ENCODE measurements around the gene IP6K1. TPM values are rescaled to one million over a fixed set of nuclear protein-coding genes. Genes with fewer than 3 reads are reported as not detected.
"Not testable (repeated sequence)": the region's sequence is repeated elsewhere in the genome, so short reads cannot be mapped to it uniquely, and the experiment has no call there.

IP6K1 gene
- total and polyA plus RNA-seq, 2 donors (not counting 1 experiment from before 2014, with no cell fraction given): 27.8 to 77.8 TPM

GRCh38 chr3:49779358-49780079 lies 6.8 kb downstream of the IP6K1 start:
- POLR2A ChIA-PET: no interaction called here
- no peak overlapping the region for H3K27ac Mint-ChIP-seq
- H3K4me3 ChIP-seq (ENCODE audit: control extremely low read depth in 1 of 5, extremely low read depth in 1 of 5, insufficient read depth in 1 of 5, low read depth in 2 of 5, low read length in 4 of 5): no peak overlapping the region
- no peak overlapping the region for H3K4me3 Mint-ChIP-seq
- H3K9me3 Mint-ChIP-seq (ENCODE audit: insufficient read depth): no peaks in the 10 kb centered on the region
- H3K9ac ChIP-seq (ENCODE audit: low read length): no peak overlapping the region
- no peak overlapping the region for H3K27ac ChIP-seq (ENCODE audit: low read length in 2 of 2)
- no peak for TF ChIP-seq EZH2 (IDR thresholded peaks at IDR 0.05; ENCODE audit: borderline replicate concordance, insufficient read depth, low read depth, low read length, poor library complexity, severe bottlenecking)
- TF ChIP-seq, protein P1, sequence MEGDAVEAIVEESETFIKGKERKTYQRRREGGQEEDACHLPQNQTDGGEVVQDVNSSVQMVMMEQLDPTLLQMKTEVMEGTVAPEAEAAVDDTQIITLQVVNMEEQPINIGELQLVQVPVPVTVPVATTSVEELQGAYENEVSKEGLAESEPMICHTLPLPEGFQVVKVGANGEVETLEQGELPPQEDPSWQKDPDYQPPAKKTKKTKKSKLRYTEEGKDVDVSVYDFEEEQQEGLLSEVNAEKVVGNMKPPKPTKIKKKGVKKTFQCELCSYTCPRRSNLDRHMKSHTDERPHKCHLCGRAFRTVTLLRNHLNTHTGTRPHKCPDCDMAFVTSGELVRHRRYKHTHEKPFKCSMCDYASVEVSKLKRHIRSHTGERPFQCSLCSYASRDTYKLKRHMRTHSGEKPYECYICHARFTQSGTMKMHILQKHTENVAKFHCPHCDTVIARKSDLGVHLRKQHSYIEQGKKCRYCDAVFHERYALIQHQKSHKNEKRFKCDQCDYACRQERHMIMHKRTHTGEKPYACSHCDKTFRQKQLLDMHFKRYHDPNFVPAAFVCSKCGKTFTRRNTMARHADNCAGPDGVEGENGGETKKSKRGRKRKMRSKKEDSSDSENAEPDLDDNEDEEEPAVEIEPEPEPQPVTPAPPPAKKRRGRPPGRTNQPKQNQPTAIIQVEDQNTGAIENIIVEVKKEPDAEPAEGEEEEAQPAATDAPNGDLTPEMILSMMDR (IDR thresholded peaks at IDR 0.05): no peak
- peaks cover 28% of the 10 kb centered on the region for H3K4me1 Mint-ChIP-seq
- peaks cover 61% of the 10 kb centered on the region for H4K20me1 ChIP-seq (ENCODE audit: control insufficient read depth, insufficient read depth, low read length, poor library complexity, severe bottlenecking)
- CTCF ChIA-PET: interaction anchor here (0.6 kb wide), 1 partner anchor 1997 kb away, joined by 3 read pairs; no protein-coding TSS in a partner anchor
- H3K27me3 Mint-ChIP-seq: no peaks in the 10 kb centered on the region
- H3K4me2 ChIP-seq (replicated peaks; ENCODE audit: low read depth, low read length, poor library complexity, severe bottlenecking): no peak overlapping the region
- no peak overlapping the region for H2AFZ ChIP-seq (ENCODE audit: insufficient read depth, low read depth, low read length, poor library complexity, severe bottlenecking)
- no peak for ATAC-seq (ENCODE audit: low read depth)
- peaks cover 8 to 31% of the 10 kb centered on the region in 2 experiments for H3K36me3 ChIP-seq (replicated peaks in 1 of 2; ENCODE audit: control extremely low read depth in 1 of 2, control insufficient read depth in 1 of 2, extremely low read depth in 1 of 2, insufficient read depth in 2 of 2, low read length in 1 of 2)
- peaks cover 99% of the 10 kb centered on the region for H3K79me2 ChIP-seq (ENCODE audit: control insufficient read depth, insufficient read depth, low read length)
- intact Hi-C loops (cut with micrococcal nuclease): loop anchor here (10.0 kb wide), 1 partner anchor 55 kb away; no protein-coding TSS in a partner anchor
- no peaks in the 10 kb centered on the region for H3K27me3 ChIP-seq (replicated peaks in 1 of 4; ENCODE audit: control extremely low read depth in 1 of 4, control insufficient read depth in 3 of 4, insufficient read depth in 4 of 4, low read length in 3 of 4)
- H3K4me1 ChIP-seq (ENCODE audit: control insufficient read depth in 2 of 2, insufficient read depth in 2 of 2, low read length in 2 of 2): peaks cover 0 to 8% of the 10 kb centered on the region in 2 donors
- no peaks in the 10 kb centered on the region for H3K9me3 ChIP-seq (ENCODE audit: control extremely low read depth in 1 of 3, control insufficient read depth in 2 of 3, insufficient read depth in 1 of 3, low read length in 2 of 3)
- 96% methylated on average over 3 of the region's 5 CpGs for WGBS (ENCODE audit: insufficient coverage)
- no peak for DNase-seq

DNA sequence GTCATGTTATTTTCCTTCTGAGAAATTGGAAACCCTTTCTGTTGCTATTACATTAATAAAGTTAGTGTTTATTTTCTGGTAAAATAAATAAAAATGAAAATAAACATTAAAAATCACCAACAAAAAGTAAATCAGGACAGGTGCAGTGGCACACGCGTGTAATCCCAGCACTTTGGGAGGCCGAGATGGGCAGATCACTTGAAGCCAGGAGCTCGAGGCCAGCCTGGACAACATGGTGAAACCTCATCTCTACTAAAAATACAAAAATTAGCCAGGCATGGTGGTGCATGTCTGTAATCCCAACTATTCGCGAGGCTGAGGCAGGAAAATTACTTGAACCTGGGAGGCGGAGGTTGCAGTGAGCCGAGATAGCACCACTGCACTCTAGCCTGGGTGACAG lies 10.2 kb downstream of the IP6K1 start:
- H3K4me3 ChIP-seq (ENCODE audit: control extremely low read depth in 1 of 5, extremely low read depth in 1 of 5, insufficient read depth in 1 of 5, low read depth in 2 of 5, low read length in 4 of 5); H3K4me2 ChIP-seq (replicated peaks; ENCODE audit: low read depth, low read length, poor library complexity, severe bottlenecking); H2AFZ ChIP-seq (ENCODE audit: insufficient read depth, low read depth, low read length, poor library complexity, severe bottlenecking); H3K4me3 Mint-ChIP-seq; H3K27ac ChIP-seq (ENCODE audit: low read length in 2 of 2); DNase-seq; H3K27me3 Mint-ChIP-seq; CTCF ChIA-PET; POLR2A ChIA-PET; H3K9me3 ChIP-seq (ENCODE audit: control extremely low read depth in 1 of 3, control insufficient read depth in 2 of 3, insufficient read depth in 1 of 3, low read length in 2 of 3); H3K27me3 ChIP-seq (replicated peaks in 1 of 4; ENCODE audit: control extremely low read depth in 1 of 4, control insufficient read depth in 3 of 4, insufficient read depth in 4 of 4, low read length in 3 of 4); intact Hi-C loops (cut with micrococcal nuclease); H3K27ac Mint-ChIP-seq; H3K9ac ChIP-seq (ENCODE audit: low read length); H3K4me1 ChIP-seq (ENCODE audit: control insufficient read depth in 2 of 2, insufficient read depth in 2 of 2, low read length in 2 of 2); ATAC-seq (ENCODE audit: low read depth); H3K9me3 Mint-ChIP-seq (ENCODE audit: insufficient read depth): not testable (repeated sequence)
- H3K79me2 ChIP-seq (ENCODE audit: control insufficient read depth, insufficient read depth, low read length): peaks cover 96% of the 10 kb centered on the region
- 100% methylated on average over 4 of the region's 8 CpGs for WGBS (ENCODE audit: insufficient coverage)
- H4K20me1 ChIP-seq (ENCODE audit: control insufficient read depth, insufficient read depth, low read length, poor library complexity, severe bottlenecking): peaks cover 76% of the 10 kb centered on the region
- peaks cover 5 to 22% of the 10 kb centered on the region in 2 experiments for H3K36me3 ChIP-seq (replicated peaks in 1 of 2; ENCODE audit: control extremely low read depth in 1 of 2, control insufficient read depth in 1 of 2, extremely low read depth in 1 of 2, insufficient read depth in 2 of 2, low read length in 1 of 2)
- H3K4me1 Mint-ChIP-seq: peaks cover 29% of the 10 kb centered on the region
